Upper lobe of left lung (tissue), 6 donors: ENCODE data around the gene NKX2-8. TPM values are rescaled to one million over a fixed set of nuclear protein-coding genes. Genes with fewer than 3 reads are reported as not detected.
"Not testable (repeated sequence)": the region's sequence is repeated elsewhere in the genome, so short reads cannot be mapped to it uniquely, and the experiment has no call there.

Source experiments
- ATAC-seq, 2 donors: fragments of 200-7000 bp; cut with Tn5 transposase; one replicate each; pipeline ENCODE4 v1.9.1; 2022; ENCODE audit warnings: mild to moderate bottlenecking in 2 of 2, moderate library complexity in 2 of 2; ENCODE audit not compliant: low FRiP score in 2 of 2
- DNase-seq, 2 donors: peaks; one replicate each; pipeline ENCODE4 v3.0.0-alpha.2; 2019 to 2020
- H3K27ac ChIP-seq, 4 donors: fragments of 200-600 bp; sonication (generic); one replicate each; pipeline ENCODE4 v1.5.1; 2016 to 2019
- H3K27me3 ChIP-seq, 4 donors: fragments of 200-600 bp; sonication (generic); one replicate each; pipeline ENCODE4 v1.5.1; 2017 to 2019
- H3K36me3 ChIP-seq, 4 donors: fragments of 200-600 bp; sonication (generic); one replicate each; pipeline ENCODE4 v1.5.1; 2016 to 2019
- H3K4me1 ChIP-seq, 4 donors: fragments of 200-600 bp; sonication (generic); one replicate each; pipeline ENCODE4 v1.5.1; 2018 to 2019
- H3K4me3 ChIP-seq, 4 donors: fragments of 200-600 bp; sonication (generic); one replicate each; pipeline ENCODE4 v1.5.1; 2017 to 2019; ENCODE audit warnings: mild to moderate bottlenecking in 2 of 4, moderate library complexity in 1 of 4
- H3K9me3 ChIP-seq, 4 donors: fragments of 200-600 bp; sonication (generic); one replicate each; pipeline ENCODE4 v1.5.1; 2018 to 2019
- EP300 ChIP-seq, 4 donors: sonication (generic); formaldehyde crosslinking; IDR thresholded peaks; one replicate each; pipeline ENCODE4 v1.5.1; 2017; ENCODE audit warnings: antibody characterized with exemption in 4 of 4, control low read depth in 2 of 4
- POLR2A ChIP-seq, 4 donors: fragments of 450-650 bp; IDR thresholded peaks; one replicate each; pipeline ENCODE4 v1.5.1; 2016 to 2017; ENCODE audit warnings: antibody characterized with exemption in 4 of 4, mild to moderate bottlenecking in 2 of 4
- POLR2AphosphoS5 ChIP-seq, 2 donors: sonication (generic); formaldehyde crosslinking; IDR thresholded peaks; one replicate each; pipeline ENCODE4 v1.5.1; 2017; ENCODE audit warnings: antibody characterized with exemption in 2 of 2
- WGBS, 2 donors: methylation state at CpG; one replicate each; pipeline ENCODE4 v1.1.5; 2017 to 2018; 5-methylcytosine and 5-hydroxymethylcytosine counted together
- total RNA-seq, 6 donors: library from RNA; depleted of rRNA in 4 of 6; stranded (reverse); fragments of >200 nt in 4 of 6; gene quantifications; one replicate each; pipeline versions ENCODE4 v1.1.0 to v1.2.1, GENCODE V29; 2016 to 2021
- TF ChIP-seq, protein P1 (sequence below), 6 experiments: fragments of 450-650 bp in 4 of 6; fragments of 200-600 bp in 2 of 6; sonication (generic) in 2 of 6; IDR thresholded peaks; one replicate each; pipeline ENCODE4 v1.5.1; 2016 to 2019; ENCODE audit warnings: antibody characterized with exemption in 6 of 6
- donor health status: DM: no; HTN: no; CAD: no; lungs with moderate emphysema.
- donor health status: DM: no; HTN: yes; CAD: no; lungs with severe emphysema.

Gene NKX2-8
- total RNA-seq, 6 donors from 2014 or later: 0.77 to 2.7 (median 2.1) TPM; not detected in 3

DNA sequence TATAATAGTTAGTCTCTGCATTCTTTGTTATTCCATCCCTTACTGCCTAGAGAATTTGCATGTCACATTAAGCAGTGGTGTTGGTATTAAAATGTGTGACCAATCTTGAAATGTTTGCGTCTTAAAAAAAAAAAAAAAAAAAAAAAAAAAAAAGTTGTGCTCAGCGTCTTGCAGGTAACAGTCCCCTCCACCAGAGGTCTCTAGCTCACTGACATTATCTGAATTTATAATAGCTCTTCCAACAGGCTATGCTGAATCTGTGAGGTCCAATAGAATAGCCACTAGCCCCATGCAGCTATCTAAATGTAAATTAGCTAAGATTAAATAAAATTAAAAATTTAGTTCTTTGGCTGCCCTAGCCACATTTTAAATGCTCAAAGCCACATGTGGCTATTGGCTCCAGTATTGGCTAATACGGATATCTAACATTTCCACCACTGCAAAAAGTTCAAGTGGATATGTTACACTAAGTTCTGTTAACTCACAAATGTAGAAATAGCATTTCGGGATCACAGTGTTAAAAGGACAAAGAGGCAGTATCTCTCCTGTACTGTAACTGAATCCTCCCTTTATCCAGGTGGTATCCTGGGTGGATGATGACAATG, 28.7 kb downstream of the NKX2-8 start:
- TF ChIP-seq, protein P1, sequence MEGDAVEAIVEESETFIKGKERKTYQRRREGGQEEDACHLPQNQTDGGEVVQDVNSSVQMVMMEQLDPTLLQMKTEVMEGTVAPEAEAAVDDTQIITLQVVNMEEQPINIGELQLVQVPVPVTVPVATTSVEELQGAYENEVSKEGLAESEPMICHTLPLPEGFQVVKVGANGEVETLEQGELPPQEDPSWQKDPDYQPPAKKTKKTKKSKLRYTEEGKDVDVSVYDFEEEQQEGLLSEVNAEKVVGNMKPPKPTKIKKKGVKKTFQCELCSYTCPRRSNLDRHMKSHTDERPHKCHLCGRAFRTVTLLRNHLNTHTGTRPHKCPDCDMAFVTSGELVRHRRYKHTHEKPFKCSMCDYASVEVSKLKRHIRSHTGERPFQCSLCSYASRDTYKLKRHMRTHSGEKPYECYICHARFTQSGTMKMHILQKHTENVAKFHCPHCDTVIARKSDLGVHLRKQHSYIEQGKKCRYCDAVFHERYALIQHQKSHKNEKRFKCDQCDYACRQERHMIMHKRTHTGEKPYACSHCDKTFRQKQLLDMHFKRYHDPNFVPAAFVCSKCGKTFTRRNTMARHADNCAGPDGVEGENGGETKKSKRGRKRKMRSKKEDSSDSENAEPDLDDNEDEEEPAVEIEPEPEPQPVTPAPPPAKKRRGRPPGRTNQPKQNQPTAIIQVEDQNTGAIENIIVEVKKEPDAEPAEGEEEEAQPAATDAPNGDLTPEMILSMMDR (IDR thresholded peaks at IDR 0.05): peak in 5 of 6 experiments; percentile 27 to 44 (median 32)
- no peak for TF ChIP-seq POLR2AphosphoS5 (IDR thresholded peaks at IDR 0.05)
- Histone ChIP-seq H3K4me3 (no peak overlapping the region), H3K27me3 (no peaks in the 10 kb centered on the region), H3K4me1 (no peaks in the 10 kb centered on the region), H3K36me3 (no peaks in the 10 kb centered on the region), H3K27ac (no peak overlapping the region), H3K9me3 (no peaks in the 10 kb centered on the region)
- 40 to 41% methylated on average over 4 of the region's 4 CpGs for WGBS, 2 donors
- DNase-seq (no peak), ATAC-seq (peak; percentile 68)

GRCh38 chr14:36550899-36551298, 31.5 kb downstream of the NKX2-8 start:
- DNase-seq (no peak), ATAC-seq (no peak)
- Histone ChIP-seq H3K9me3 (no peaks in the 10 kb centered on the region), H3K27ac (no peak overlapping the region), H3K4me1 (no peaks in the 10 kb centered on the region), H3K27me3 (no peaks in the 10 kb centered on the region), H3K4me3 (no peak overlapping the region), H3K36me3 (no peaks in the 10 kb centered on the region)
- 24 to 36% methylated on average over 1 of the region's 1 CpG for WGBS, 2 donors
- TF ChIP-seq, protein P1 (IDR thresholded peaks at IDR 0.05): no peak
- TF ChIP-seq EP300 (IDR thresholded peaks at IDR 0.05) (no peak), POLR2AphosphoS5 (IDR thresholded peaks at IDR 0.05) (no peak), POLR2A (IDR thresholded peaks at IDR 0.05) (no peak)

DNA sequence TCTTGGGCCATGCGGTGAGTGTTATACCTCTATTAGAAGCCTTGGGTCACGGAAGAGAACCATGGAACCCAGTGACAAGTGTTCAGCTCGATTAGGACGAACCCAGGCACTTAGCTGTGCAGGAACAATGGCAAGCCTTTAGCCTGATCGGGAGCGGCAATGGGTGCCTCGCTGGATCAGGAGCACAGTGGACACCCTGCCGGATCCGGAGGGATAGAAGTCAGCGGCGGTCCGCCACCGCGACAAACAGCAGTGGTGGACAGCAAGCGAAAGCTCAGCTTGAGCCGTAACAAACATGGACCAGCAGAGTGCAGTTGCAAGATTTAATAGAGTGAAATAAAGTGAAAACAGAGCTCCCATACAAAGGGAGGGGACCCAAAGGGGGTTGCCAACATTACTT, 38.1 kb downstream of the NKX2-8 start:
- WGBS, 2 donors: 94 to 97% methylated on average over 16 of the region's 16 CpGs
- H3K9me3 ChIP-seq, ATAC-seq, H3K27ac ChIP-seq, H3K4me3 ChIP-seq, H3K36me3 ChIP-seq, H3K4me1 ChIP-seq, H3K27me3 ChIP-seq: not testable (repeated sequence)
- peak in 1 of 2 donors; percentile 66 for DNase-seq

DNA sequence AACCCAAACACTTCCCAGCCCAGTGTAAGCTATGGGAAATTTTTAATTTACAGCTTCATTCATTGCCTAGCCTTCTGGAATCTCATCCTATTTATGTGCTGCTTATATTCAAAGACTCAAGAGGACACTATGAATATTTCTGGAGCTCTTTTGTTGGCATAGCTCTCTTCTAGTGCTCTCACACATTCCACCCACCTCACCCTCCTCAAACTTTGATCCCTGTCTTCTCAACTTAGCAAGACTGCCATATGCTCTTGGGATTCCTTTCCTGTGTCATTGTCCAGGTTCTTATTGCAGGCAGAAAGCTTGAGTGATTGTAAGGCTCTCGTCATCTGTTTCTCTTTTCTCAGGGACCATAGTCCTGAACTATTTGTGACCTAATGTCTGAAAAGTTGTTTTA, 44.4 kb downstream of the NKX2-8 start:
- H3K36me3 ChIP-seq: no peaks in the 10 kb centered on the region
- no peak for ATAC-seq
- WGBS, 2 donors: 52 to 72% methylated on average over 1 of the region's 1 CpG

More for the DNA sequence above, 44.4 kb downstream of the NKX2-8 start:
- H3K9me3 ChIP-seq: peaks cover 0 to 4% (median 0%) of the 10 kb centered on the region in 4 donors
- DNase-seq: no peak
- H3K27ac ChIP-seq: no peak overlapping the region
- no peaks in the 10 kb centered on the region for H3K4me1 ChIP-seq
- H3K27me3 ChIP-seq: no peaks in the 10 kb centered on the region
- TF ChIP-seq POLR2A (IDR thresholded peaks at IDR 0.05): no peak
- H3K4me3 ChIP-seq: no peak overlapping the region

Other genes starting within 250 kb of the NKX2-8 start
- gene NKX2-1, start 62.4 kb downstream of the NKX2-8 start, total RNA-seq: 100 to 1,000 TPM; 140 to 467 (median 284) TPM
- 10 to 100 TPM in 2 of 6 donors, 1 to 10 TPM in 3, under 1 TPM in 1; 0.83 to 12.7 (median 4.7) TPM for gene PAX9, start 79.2 kb upstream of the NKX2-8 start, total RNA-seq